Osteoblast (primary cell): ENCODE measurements around the gene YOD1. TPM values are rescaled to one million over a fixed set of nuclear protein-coding genes. Genes with fewer than 3 reads are reported as not detected.

Experiments used
- DNase-seq: peaks from one replicate; pipeline ENCODE4 v3.0.0; 2011; ENCODE audit warnings: low spot score, mixed read lengths; ENCODE audit not compliant: insufficient read length; ENCODE audit errors: missing footprints
- H2AFZ ChIP-seq: 2 replicates; pipeline ENCODE4 v1.6.0; 2011; ENCODE audit warnings: mild to moderate bottlenecking, low read length
- H3K27ac ChIP-seq: 2 replicates; pipeline ENCODE4 v1.5.1; 2011; ENCODE audit warnings: mild to moderate bottlenecking, low read depth, low read length, moderate library complexity
- H3K27me3 ChIP-seq: 2 replicates; pipeline ENCODE4 v1.6.0; 2012; ENCODE audit warnings: mild to moderate bottlenecking, control low read depth, inconsistent platforms, low read length, moderate library complexity; ENCODE audit not compliant: insufficient read depth
- H3K36me3 ChIP-seq: 2 replicates; pipeline ENCODE4 v1.5.1; 2011; ENCODE audit warnings: mild to moderate bottlenecking, low read length, control low read depth, moderate library complexity; ENCODE audit not compliant: insufficient read depth
- H3K4me1 ChIP-seq: 2 replicates; pipeline ENCODE4 v1.5.1; 2011; ENCODE audit warnings: mild to moderate bottlenecking, low read length, control low read depth, moderate library complexity; ENCODE audit not compliant: insufficient read depth
- H3K4me2 ChIP-seq: 2 replicates; pipeline ENCODE4 v1.6.0; 2011; ENCODE audit warnings: mild to moderate bottlenecking, low read length; ENCODE audit not compliant: insufficient read depth
- H3K4me3 ChIP-seq: fragments of 200-600 bp; sonication (generic); 3 replicates; pipeline ENCODE4 v1.5.1; 2012; ENCODE audit warnings: mild to moderate bottlenecking, low read length, inconsistent platforms; ENCODE audit not compliant: insufficient read depth
- H3K79me2 ChIP-seq: 2 replicates; pipeline ENCODE4 v1.6.0; 2012; ENCODE audit warnings: mild to moderate bottlenecking, low read length, control low read depth, inconsistent platforms; ENCODE audit not compliant: insufficient read depth
- H3K9me3 ChIP-seq: 2 replicates; pipeline ENCODE4 v1.5.1; 2011; ENCODE audit warnings: low read depth, low read length, control low read depth
- H4K20me1 ChIP-seq: 2 replicates; pipeline ENCODE4 v1.6.0; 2012; ENCODE audit warnings: mild to moderate bottlenecking, low read length, control low read depth; ENCODE audit not compliant: insufficient read depth
- CTCF ChIP-seq: IDR thresholded peaks from 2 replicates; pipeline ENCODE4 v1.5.1; 2011; ENCODE audit warnings: mild to moderate bottlenecking, low read depth, low read length, moderate library complexity; ENCODE audit errors: extremely low read depth
- total RNA-seq: library from RNA; depleted of rRNA; stranded (reverse); fragments of >200 nt; gene quantifications from 2 replicates; pipeline ENCODE4 v1.2.3, GENCODE V29; 2012

Gene YOD1
- total RNA-seq, 1 donor = 8.3 TPM

GRCh38 chr1:207060596-207060995 lies 9.6 kb upstream of the YOD1 start:
- Histone ChIP-seq H3K27ac (no peak overlapping the region), H3K9me3 (no peaks in the 10 kb centered on the region), H3K4me3 (no peak overlapping the region), H3K79me2 (no peaks in the 10 kb centered on the region), H3K36me3 (no peaks in the 10 kb centered on the region), H3K27me3 (no peaks in the 10 kb centered on the region), H3K4me2 (no peak overlapping the region), H2AFZ (no peak overlapping the region), H3K4me1 (no peaks in the 10 kb centered on the region), H4K20me1 (no peaks in the 10 kb centered on the region)
- TF ChIP-seq CTCF = no peak
- no peak for DNase-seq

- H3K36me3 ChIP-seq = no peaks in the 10 kb centered on the region
- no peak for TF ChIP-seq CTCF
- no peak for DNase-seq
- no peaks in the 10 kb centered on the region for H3K79me2 ChIP-seq
- H3K27me3 ChIP-seq = no peaks in the 10 kb centered on the region
- no peak overlapping the region for H2AFZ ChIP-seq
- H4K20me1 ChIP-seq = no peaks in the 10 kb centered on the region
- H3K4me3 ChIP-seq = no peak overlapping the region
- no peaks in the 10 kb centered on the region for H3K4me1 ChIP-seq
- H3K4me2 ChIP-seq = no peak overlapping the region
- no peaks in the 10 kb centered on the region for H3K9me3 ChIP-seq
- H3K27ac ChIP-seq = no peak overlapping the region
Observed at GRCh38 chr1:207059881-207060280, 8.9 kb upstream of the YOD1 start.

- H3K36me3 ChIP-seq = no peaks in the 10 kb centered on the region
- no peak overlapping the region for H3K4me3 ChIP-seq
- TF ChIP-seq CTCF = no peak
Observed at GRCh38 chr1:207058878-207059867, 8.2 kb upstream of the YOD1 start.

GRCh38 chr1:207058252-207058651 lies 7.2 kb upstream of the YOD1 start:
- H3K9me3 ChIP-seq = no peaks in the 10 kb centered on the region
- no peak overlapping the region for H3K4me3 ChIP-seq
- no peak overlapping the region for H2AFZ ChIP-seq
- TF ChIP-seq CTCF = no peak
- no peak overlapping the region for H3K27ac ChIP-seq
- no peaks in the 10 kb centered on the region for H3K79me2 ChIP-seq
- H3K4me1 ChIP-seq = peaks cover 4% of the 10 kb centered on the region
- H4K20me1 ChIP-seq = no peaks in the 10 kb centered on the region
- DNase-seq = no peak
- H3K27me3 ChIP-seq = no peaks in the 10 kb centered on the region
- H3K4me2 ChIP-seq = no peak overlapping the region
- H3K36me3 ChIP-seq = no peaks in the 10 kb centered on the region

More at GRCh38 chr1:207058878-207059867, 8.2 kb upstream of the YOD1 start:
- Histone ChIP-seq H3K4me2 (no peak overlapping the region), H4K20me1 (no peaks in the 10 kb centered on the region), H3K27ac (no peak overlapping the region), H3K9me3 (no peaks in the 10 kb centered on the region), H3K79me2 (no peaks in the 10 kb centered on the region), H3K27me3 (no peaks in the 10 kb centered on the region), H3K4me1 (no peaks in the 10 kb centered on the region), H2AFZ (no peak overlapping the region)
- DNase-seq = no peak
